CD4-positive, CD25-positive, alpha-beta regulatory T cell (primary cell): Measurements from ENCODE around the gene OPCML. TPM values are rescaled to one million over a fixed set of nuclear protein-coding genes. Genes with fewer than 3 reads are reported as not detected.

ENCODE experiments used
- ATAC-seq, 2 donors: fragments of 150-1000 bp; cut with Tn5 transposase; one replicate each; pipeline ENCODE4 v1.10.0; 2021; ENCODE audit warnings: low read depth in 2 of 2, moderate number of reproducible peaks in 2 of 2, moderate library complexity in 1 of 2
- DNase-seq, 3 donors: peaks; one replicate each; pipeline versions ENCODE4 v3.0.0 to v3.0.0-alpha.2; 2012 to 2022; ENCODE audit warnings: mixed read lengths in 1 of 3
- H3K27ac ChIP-seq: one replicate; pipeline ENCODE4 v1.7.0; 2013; ENCODE audit warnings: mild to moderate bottlenecking, low read length; ENCODE audit not compliant: insufficient read depth, poor library complexity, severe bottlenecking
- H3K27me3 ChIP-seq: one replicate; pipeline ENCODE4 v1.7.0; 2013; ENCODE audit warnings: low read length; ENCODE audit not compliant: control insufficient read depth, insufficient read depth
- H3K36me3 ChIP-seq: one replicate; pipeline ENCODE4 v1.7.0; 2013; ENCODE audit warnings: mild to moderate bottlenecking, low read length, moderate library complexity; ENCODE audit not compliant: control insufficient read depth, insufficient read depth
- H3K4me1 ChIP-seq: 2 replicates; pipeline ENCODE4 v1.7.0; 2013; ENCODE audit warnings: mild to moderate bottlenecking, low read length; ENCODE audit not compliant: insufficient read depth, control insufficient read depth, poor library complexity, severe bottlenecking
- H3K4me3 ChIP-seq: one replicate; pipeline ENCODE4 v1.7.0; 2013; ENCODE audit warnings: low read depth, mild to moderate bottlenecking, low read length, moderate library complexity
- H3K9me3 ChIP-seq, 2 experiments: 1 replicate in 1 of 2; 2 replicates in 1 of 2; pipeline ENCODE4 v1.7.0; 2013; ENCODE audit warnings: low read length in 2 of 2, mild to moderate bottlenecking in 1 of 2, moderate library complexity in 1 of 2; ENCODE audit not compliant: control insufficient read depth in 2 of 2
- H3K27ac Mint-ChIP-seq, 3 donors: one replicate each; pipeline ENCODE4 v1.8.0; 2020 to 2022; ENCODE audit warnings: mild to moderate bottlenecking in 3 of 3, mixed read lengths in 3 of 3, moderate library complexity in 2 of 3
- H3K27me3 Mint-ChIP-seq: one replicate; pipeline ENCODE4 v1.8.0; 2022; ENCODE audit warnings: mild to moderate bottlenecking, mixed read lengths
- H3K36me3 Mint-ChIP-seq: one replicate; pipeline ENCODE4 v1.8.0; 2020; ENCODE audit warnings: mixed read lengths
- H3K4me1 Mint-ChIP-seq, 4 donors: one replicate each; pipeline ENCODE4 v1.8.0; 2020 to 2022; ENCODE audit warnings: mixed read lengths in 4 of 4, mild to moderate bottlenecking in 1 of 4
- H3K4me3 Mint-ChIP-seq, 4 donors: one replicate each; pipeline ENCODE4 v1.8.0; 2020 to 2022; ENCODE audit warnings: mild to moderate bottlenecking in 4 of 4, mixed read lengths in 4 of 4, moderate library complexity in 3 of 4
- H3K9me3 Mint-ChIP-seq, 7 donors: one replicate each; pipeline ENCODE4 v1.8.0; 2020 to 2022; ENCODE audit warnings: mixed read lengths in 7 of 7, mild to moderate bottlenecking in 3 of 7, moderate library complexity in 2 of 7
- polyA plus RNA-seq, 4 donors: library from polyadenylated mRNA; unstranded; fragments of 300-500 nt; fragmentation: Illumina TruSeq; gene quantifications; one replicate each; pipeline ENCODE4 v1.2.3, GENCODE V29; 2021
- total RNA-seq: library from RNA; stranded (reverse); gene quantifications from one replicate; pipeline ENCODE4 v1.2.3, GENCODE V29; 2022

OPCML gene
- total and polyA plus RNA-seq, 5 donors from 2014 or later, result not detected

- Histone ChIP-seq H3K4me1 (no peaks in the 10 kb centered on the region), H3K4me3 (no peak overlapping the region), H3K9me3 (no peaks in the 10 kb centered on the region), H3K27me3 (no peaks in the 10 kb centered on the region), H3K36me3 (no peaks in the 10 kb centered on the region), H3K27ac (no peak overlapping the region)
- no peaks in the 10 kb centered on the region for H3K27me3 Mint-ChIP-seq
- no peak overlapping the region for H3K4me3 Mint-ChIP-seq
- H3K4me1 Mint-ChIP-seq, result no peaks in the 10 kb centered on the region
- DNase-seq (no peak), ATAC-seq (no peak)
- no peaks in the 10 kb centered on the region for H3K36me3 Mint-ChIP-seq
- no peak overlapping the region for H3K27ac Mint-ChIP-seq
- H3K9me3 Mint-ChIP-seq, result peaks cover 0 to 7% (median 2%) of the 10 kb centered on the region in 7 donors
These were observed 123.9 kb downstream of the OPCML start for GRCh38 chr11:133408402-133408801.

GRCh38 chr11:133406489-133406888 is 125.8 kb downstream of the OPCML start:
- Mint-ChIP-seq H3K4me1 (no peaks in the 10 kb centered on the region), H3K36me3 (no peaks in the 10 kb centered on the region)
- no peak for ATAC-seq

GRCh38 chr11:133403900-133404299 is 128.4 kb downstream of the OPCML start:
- no peak overlapping the region for H3K27ac Mint-ChIP-seq
- peaks cover 0 to 7% (median 0%) of the 10 kb centered on the region in 7 donors for H3K9me3 Mint-ChIP-seq
- H3K4me3 Mint-ChIP-seq, result no peak overlapping the region
- Histone ChIP-seq H3K36me3 (no peaks in the 10 kb centered on the region), H3K4me1 (no peaks in the 10 kb centered on the region), H3K9me3 (no peaks in the 10 kb centered on the region), H3K4me3 (no peak overlapping the region), H3K27ac (no peak overlapping the region), H3K27me3 (no peaks in the 10 kb centered on the region)
- peak in 1 of 3 donors; percentile 1 for DNase-seq
- no peak for ATAC-seq
- no peaks in the 10 kb centered on the region for H3K27me3 Mint-ChIP-seq
- H3K36me3 Mint-ChIP-seq, result no peaks in the 10 kb centered on the region
- no peaks in the 10 kb centered on the region for H3K4me1 Mint-ChIP-seq

More at GRCh38 chr11:133406489-133406888, 125.8 kb downstream of the OPCML start:
- Histone ChIP-seq H3K4me3 (no peak overlapping the region), H3K27ac (no peak overlapping the region), H3K9me3 (no peaks in the 10 kb centered on the region), H3K27me3 (no peaks in the 10 kb centered on the region), H3K36me3 (no peaks in the 10 kb centered on the region), H3K4me1 (no peaks in the 10 kb centered on the region)
- no peaks in the 10 kb centered on the region for H3K27me3 Mint-ChIP-seq
- H3K27ac Mint-ChIP-seq, result no peak overlapping the region
- no peak for DNase-seq
- H3K9me3 Mint-ChIP-seq, result peaks cover 0 to 7% (median 0%) of the 10 kb centered on the region in 7 donors
- no peak overlapping the region for H3K4me3 Mint-ChIP-seq

- Mint-ChIP-seq H3K27me3 (no peaks in the 10 kb centered on the region), H3K4me1 (no peaks in the 10 kb centered on the region), H3K9me3 (peaks cover 0 to 7% (median 0%) of the 10 kb centered on the region in 7 donors), H3K36me3 (no peaks in the 10 kb centered on the region), H3K27ac (no peak overlapping the region), H3K4me3 (no peak overlapping the region)
- Histone ChIP-seq H3K4me1 (no peaks in the 10 kb centered on the region), H3K4me3 (no peak overlapping the region), H3K27ac (no peak overlapping the region), H3K27me3 (no peaks in the 10 kb centered on the region), H3K9me3 (no peaks in the 10 kb centered on the region), H3K36me3 (no peaks in the 10 kb centered on the region)
- no peak for DNase-seq
- no peak for ATAC-seq
These were observed 129.8 kb downstream of the OPCML start for GRCh38 chr11:133402551-133402950.

GRCh38 chr11:133399855-133400625 is 132.3 kb downstream of the OPCML start:
- no peak overlapping the region for H3K4me3 ChIP-seq
- H3K4me1 Mint-ChIP-seq, result no peaks in the 10 kb centered on the region
- H3K4me3 Mint-ChIP-seq, result no peak overlapping the region
- no peak for DNase-seq
- H3K9me3 Mint-ChIP-seq, result peaks cover 0 to 4% (median 0%) of the 10 kb centered on the region in 7 donors
- no peaks in the 10 kb centered on the region for H3K27me3 Mint-ChIP-seq
- no peak overlapping the region for H3K27ac Mint-ChIP-seq
- H3K9me3 ChIP-seq, result no peaks in the 10 kb centered on the region
- H3K36me3 ChIP-seq, result no peaks in the 10 kb centered on the region
- H3K4me1 ChIP-seq, result no peaks in the 10 kb centered on the region
- ATAC-seq, result no peak
- no peak overlapping the region for H3K27ac ChIP-seq
- no peaks in the 10 kb centered on the region for H3K36me3 Mint-ChIP-seq
- no peaks in the 10 kb centered on the region for H3K27me3 ChIP-seq

- Mint-ChIP-seq H3K36me3 (no peaks in the 10 kb centered on the region), H3K27me3 (no peaks in the 10 kb centered on the region), H3K4me1 (no peaks in the 10 kb centered on the region), H3K27ac (no peak overlapping the region), H3K4me3 (no peak overlapping the region), H3K9me3 (peaks cover 0 to 5% (median 2%) of the 10 kb centered on the region in 7 donors)
- no peak for DNase-seq
- no peak for ATAC-seq
- no peaks in the 10 kb centered on the region for H3K36me3 ChIP-seq
- H3K9me3 ChIP-seq, result no peaks in the 10 kb centered on the region
- no peak overlapping the region for H3K27ac ChIP-seq
- H3K27me3 ChIP-seq, result no peaks in the 10 kb centered on the region
- H3K4me3 ChIP-seq, result no peak overlapping the region
- H3K4me1 ChIP-seq, result no peaks in the 10 kb centered on the region
These were observed 133.0 kb downstream of the OPCML start for GRCh38 chr11:133399294-133399693.

- H3K36me3 ChIP-seq, result no peaks in the 10 kb centered on the region
- Mint-ChIP-seq H3K27me3 (no peaks in the 10 kb centered on the region), H3K4me1 (no peaks in the 10 kb centered on the region), H3K4me3 (no peak overlapping the region), H3K36me3 (no peaks in the 10 kb centered on the region), H3K27ac (no peak overlapping the region), H3K9me3 (peaks cover 0 to 5% (median 2%) of the 10 kb centered on the region in 7 donors)
- H3K27me3 ChIP-seq, result no peaks in the 10 kb centered on the region
- H3K4me1 ChIP-seq, result no peaks in the 10 kb centered on the region
- ATAC-seq, result no peak
- DNase-seq, result no peak
- H3K4me3 ChIP-seq, result no peak overlapping the region
- H3K27ac ChIP-seq, result no peak overlapping the region
- no peaks in the 10 kb centered on the region for H3K9me3 ChIP-seq
These were observed 141.5 kb downstream of the OPCML start for GRCh38 chr11:133390803-133391202.

- no peaks in the 10 kb centered on the region for H3K27me3 ChIP-seq
- ATAC-seq (no peak), DNase-seq (no peak)
- H3K4me3 ChIP-seq, result no peak overlapping the region
- no peaks in the 10 kb centered on the region for H3K4me1 Mint-ChIP-seq
- H3K27ac ChIP-seq, result no peak overlapping the region
- H3K36me3 ChIP-seq, result no peaks in the 10 kb centered on the region
- H3K27me3 Mint-ChIP-seq, result no peaks in the 10 kb centered on the region
- H3K9me3 ChIP-seq, result no peaks in the 10 kb centered on the region
- no peak overlapping the region for H3K27ac Mint-ChIP-seq
- no peaks in the 10 kb centered on the region for H3K4me1 ChIP-seq
- H3K36me3 Mint-ChIP-seq, result no peaks in the 10 kb centered on the region
- peaks cover 0 to 2% (median 0%) of the 10 kb centered on the region in 7 donors for H3K9me3 Mint-ChIP-seq
- no peak overlapping the region for H3K4me3 Mint-ChIP-seq
These were observed 143.2 kb downstream of the OPCML start for GRCh38 chr11:133388975-133389568.
